ENCODE measurements around the gene LTBP3.

Gene LTBP3

DNA sequence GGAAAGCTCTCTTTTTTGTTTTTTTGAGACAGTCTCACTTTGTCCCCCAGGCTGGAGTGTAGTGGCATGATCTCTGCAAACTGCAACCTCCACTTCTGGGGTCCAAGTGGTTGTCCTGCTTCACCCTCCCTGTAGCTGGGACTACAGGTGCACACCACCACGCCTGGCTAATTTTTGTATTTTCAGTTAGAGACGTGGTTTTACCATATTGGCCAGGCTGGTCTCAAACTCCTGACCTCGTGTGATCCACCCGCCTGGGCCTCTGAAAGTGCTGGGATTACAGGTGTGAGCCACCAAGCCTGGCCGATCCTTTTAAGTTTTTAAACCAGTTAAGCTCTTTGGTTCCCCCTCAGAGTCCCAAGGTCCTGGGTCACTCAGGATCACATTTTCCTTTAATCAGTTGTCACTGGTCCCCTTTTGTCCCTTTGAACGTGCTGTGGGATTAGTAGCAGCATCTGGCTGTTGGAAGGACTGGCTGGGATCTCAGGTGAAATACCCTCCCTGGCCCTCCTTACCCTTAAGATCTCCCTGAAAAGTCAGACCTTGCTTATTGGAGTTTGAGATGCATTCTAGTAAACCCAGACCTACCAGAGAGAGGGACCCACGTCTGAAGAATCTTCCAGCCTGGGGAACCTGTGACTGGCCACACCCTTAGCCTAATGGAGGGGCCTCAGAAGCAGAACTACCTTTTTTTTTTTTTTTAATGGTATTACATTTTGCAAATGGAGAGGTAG is 51.2 kb downstream of the LTBP3 start:
- DNase-seq (ENCODE audit: low read depth), result no peak

DNA sequence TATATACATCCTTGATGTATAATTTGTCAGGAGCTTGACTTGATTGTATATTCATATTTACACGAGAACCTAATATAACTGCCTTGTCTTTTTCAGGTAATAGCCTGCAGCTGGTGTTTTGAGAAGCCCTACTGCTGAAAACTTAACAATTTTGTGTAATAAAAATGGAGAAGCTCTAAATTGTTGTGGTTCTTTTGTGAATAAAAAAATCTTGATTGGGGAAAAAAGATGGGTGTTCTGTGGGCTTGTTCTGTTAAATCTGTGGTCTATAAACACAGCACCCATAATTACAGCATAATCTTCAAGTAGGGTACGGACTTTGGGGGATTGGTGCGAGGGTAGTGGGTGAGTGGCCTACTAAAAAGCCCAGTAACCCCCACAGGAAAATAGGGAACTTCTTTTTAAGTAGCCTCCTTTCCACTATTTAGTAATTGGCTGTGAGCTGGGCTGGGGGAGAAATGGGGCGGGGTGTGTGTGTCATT is 51.8 kb downstream of the LTBP3 start:
- no peak for DNase-seq (ENCODE audit: low read depth)

DNA sequence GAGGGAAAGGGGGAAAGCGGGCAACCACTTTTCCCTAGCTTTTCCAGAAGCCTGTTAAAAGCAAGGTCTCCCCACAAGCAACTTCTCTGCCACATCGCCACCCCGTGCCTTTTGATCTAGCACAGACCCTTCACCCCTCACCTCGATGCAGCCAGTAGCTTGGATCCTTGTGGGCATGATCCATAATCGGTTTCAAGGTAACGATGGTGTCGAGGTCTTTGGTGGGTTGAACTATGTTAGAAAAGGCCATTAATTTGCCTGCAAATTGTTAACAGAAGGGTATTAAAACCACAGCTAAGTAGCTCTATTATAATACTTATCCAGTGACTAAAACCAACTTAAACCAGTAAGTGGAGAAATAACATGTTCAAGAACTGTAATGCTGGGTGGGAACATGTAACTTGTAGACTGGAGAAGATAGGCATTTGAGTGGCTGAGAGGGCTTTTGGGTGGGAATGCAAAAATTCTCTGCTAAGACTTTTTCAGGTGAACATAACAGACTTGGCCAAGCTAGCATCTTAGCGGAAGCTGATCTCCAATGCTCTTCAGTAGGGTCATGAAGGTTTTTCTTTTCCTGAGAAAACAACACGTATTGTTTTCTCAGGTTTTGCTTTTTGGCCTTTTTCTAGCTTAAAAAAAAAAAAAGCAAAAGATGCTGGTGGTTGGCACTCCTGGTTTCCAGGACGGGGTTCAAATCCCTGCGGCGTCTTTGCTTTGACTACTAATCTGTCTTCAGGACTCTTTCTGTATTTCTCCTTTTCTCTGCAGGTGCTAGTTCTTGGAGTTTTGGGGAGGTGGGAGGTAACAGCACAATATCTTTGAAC is 52.5 kb downstream of the LTBP3 start:
- no peak for DNase-seq (ENCODE audit: low read depth)

DNA sequence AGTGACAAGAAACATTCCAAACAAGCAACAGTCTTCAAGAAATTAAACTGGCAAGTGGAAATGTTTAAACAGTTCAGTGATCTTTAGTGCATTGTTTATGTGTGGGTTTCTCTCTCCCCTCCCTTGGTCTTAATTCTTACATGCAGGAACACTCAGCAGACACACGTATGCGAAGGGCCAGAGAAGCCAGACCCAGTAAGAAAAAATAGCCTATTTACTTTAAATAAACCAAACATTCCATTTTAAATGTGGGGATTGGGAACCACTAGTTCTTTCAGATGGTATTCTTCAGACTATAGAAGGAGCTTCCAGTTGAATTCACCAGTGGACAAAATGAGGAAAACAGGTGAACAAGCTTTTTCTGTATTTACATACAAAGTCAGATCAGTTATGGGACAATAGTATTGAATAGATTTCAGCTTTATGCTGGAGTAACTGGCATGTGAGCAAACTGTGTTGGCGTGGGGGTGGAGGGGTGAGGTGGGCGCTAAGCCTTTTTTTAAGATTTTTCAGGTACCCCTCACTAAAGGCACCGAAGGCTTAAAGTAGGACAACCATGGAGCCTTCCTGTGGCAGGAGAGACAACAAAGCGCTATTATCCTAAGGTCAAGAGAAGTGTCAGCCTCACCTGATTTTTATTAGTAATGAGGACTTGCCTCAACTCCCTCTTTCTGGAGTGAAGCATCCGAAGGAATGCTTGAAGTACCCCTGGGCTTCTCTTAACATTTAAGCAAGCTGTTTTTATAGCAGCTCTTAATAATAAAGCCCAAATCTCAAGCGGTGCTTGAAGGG is 53.3 kb downstream of the LTBP3 start:
- no peak for DNase-seq (ENCODE audit: low read depth)

DNA sequence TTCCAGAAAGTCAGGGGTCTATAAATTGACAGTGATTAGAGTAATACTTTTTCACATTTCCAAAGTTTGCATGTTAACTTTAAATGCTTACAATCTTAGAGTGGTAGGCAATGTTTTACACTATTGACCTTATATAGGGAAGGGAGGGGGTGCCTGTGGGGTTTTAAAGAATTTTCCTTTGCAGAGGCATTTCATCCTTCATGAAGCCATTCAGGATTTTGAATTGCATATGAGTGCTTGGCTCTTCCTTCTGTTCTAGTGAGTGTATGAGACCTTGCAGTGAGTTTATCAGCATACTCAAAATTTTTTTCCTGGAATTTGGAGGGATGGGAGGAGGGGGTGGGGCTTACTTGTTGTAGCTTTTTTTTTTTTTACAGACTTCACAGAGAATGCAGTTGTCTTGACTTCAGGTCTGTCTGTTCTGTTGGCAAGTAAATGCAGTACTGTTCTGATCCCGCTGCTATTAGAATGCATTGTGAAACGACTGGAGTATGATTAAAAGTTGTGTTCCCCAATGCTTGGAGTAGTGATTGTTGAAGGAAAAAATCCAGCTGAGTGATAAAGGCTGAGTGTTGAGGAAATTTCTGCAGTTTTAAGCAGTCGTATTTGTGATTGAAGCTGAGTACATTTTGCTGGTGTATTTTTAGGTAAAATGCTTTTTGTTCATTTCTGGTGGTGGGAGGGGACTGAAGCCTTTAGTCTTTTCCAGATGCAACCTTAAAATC is 54.0 kb downstream of the LTBP3 start:
- DNase-seq (ENCODE audit: low read depth), result no peak

DNA sequence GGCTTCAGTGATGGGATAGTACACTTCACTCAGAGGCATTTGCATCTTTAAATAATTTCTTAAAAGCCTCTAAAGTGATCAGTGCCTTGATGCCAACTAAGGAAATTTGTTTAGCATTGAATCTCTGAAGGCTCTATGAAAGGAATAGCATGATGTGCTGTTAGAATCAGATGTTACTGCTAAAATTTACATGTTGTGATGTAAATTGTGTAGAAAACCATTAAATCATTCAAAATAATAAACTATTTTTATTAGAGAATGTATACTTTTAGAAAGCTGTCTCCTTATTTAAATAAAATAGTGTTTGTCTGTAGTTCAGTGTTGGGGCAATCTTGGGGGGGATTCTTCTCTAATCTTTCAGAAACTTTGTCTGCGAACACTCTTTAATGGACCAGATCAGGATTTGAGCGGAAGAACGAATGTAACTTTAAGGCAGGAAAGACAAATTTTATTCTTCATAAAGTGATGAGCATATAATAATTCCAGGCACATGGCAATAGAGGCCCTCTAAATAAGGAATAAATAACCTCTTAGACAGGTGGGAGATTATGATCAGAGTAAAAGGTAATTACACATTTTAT is 54.7 kb downstream of the LTBP3 start:
- DNase-seq (ENCODE audit: low read depth), result no peak

DNA sequence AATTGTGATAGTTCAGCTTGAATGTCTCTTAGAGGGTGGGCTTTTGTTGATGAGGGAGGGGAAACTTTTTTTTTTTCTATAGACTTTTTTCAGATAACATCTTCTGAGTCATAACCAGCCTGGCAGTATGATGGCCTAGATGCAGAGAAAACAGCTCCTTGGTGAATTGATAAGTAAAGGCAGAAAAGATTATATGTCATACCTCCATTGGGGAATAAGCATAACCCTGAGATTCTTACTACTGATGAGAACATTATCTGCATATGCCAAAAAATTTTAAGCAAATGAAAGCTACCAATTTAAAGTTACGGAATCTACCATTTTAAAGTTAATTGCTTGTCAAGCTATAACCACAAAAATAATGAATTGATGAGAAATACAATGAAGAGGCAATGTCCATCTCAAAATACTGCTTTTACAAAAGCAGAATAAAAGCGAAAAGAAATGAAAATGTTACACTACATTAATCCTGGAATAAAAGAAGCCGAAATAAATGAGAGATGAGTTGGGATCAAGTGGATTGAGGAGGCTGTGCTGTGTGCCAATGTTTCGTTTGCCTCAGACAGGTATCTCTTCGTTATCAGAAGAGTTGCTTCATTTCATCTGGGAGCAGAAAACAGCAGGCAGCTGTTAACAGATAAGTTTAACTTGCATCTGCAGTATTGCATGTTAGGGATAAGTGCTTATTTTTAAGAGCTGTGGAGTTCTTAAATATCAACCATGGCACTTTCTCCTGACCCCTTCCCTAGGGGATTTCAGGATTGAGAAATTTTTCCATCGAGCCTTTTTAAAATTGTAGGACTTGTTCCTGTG is 55.4 kb downstream of the LTBP3 start:
- no peak for DNase-seq (ENCODE audit: low read depth)

DNA sequence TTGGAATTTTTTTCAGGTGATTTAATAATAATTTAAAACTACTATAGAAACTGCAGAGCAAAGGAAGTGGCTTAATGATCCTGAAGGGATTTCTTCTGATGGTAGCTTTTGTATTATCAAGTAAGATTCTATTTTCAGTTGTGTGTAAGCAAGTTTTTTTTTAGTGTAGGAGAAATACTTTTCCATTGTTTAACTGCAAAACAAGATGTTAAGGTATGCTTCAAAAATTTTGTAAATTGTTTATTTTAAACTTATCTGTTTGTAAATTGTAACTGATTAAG is 55.9 kb downstream of the LTBP3 start:
- no peak for DNase-seq (ENCODE audit: low read depth)

DNA sequence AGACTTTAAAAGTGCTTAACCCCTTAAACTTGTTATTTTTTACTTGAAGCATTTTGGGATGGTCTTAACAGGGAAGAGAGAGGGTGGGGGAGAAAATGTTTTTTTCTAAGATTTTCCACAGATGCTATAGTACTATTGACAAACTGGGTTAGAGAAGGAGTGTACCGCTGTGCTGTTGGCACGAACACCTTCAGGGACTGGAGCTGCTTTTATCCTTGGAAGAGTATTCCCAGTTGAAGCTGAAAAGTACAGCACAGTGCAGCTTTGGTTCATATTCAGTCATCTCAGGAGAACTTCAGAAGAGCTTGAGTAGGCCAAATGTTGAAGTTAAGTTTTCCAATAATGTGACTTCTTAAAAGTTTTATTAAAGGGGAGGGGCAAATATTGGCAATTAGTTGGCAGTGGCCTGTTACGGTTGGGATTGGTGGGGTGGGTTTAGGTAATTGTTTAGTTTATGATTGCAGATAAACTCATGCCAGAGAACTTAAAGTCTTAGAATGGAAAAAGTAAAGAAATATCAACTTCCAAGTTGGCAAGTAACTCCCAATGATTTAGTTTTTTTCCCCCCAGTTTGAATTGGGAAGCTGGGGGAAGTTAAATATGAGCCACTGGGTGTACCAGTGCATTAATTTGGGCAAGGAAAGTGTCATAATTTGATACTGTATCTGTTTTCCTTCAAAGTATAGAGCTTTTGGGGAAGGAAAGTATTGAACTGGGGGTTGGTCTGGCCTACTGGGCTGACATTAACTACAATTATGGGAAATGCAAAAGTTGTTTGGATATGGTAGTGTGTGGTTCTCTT is 56.5 kb downstream of the LTBP3 start:
- no peak for DNase-seq (ENCODE audit: low read depth)

DNA sequence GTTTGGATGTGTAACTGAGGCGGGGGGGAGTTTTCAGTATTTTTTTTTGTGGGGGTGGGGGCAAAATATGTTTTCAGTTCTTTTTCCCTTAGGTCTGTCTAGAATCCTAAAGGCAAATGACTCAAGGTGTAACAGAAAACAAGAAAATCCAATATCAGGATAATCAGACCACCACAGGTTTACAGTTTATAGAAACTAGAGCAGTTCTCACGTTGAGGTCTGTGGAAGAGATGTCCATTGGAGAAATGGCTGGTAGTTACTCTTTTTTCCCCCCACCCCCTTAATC is 57.0 kb downstream of the LTBP3 start:
- no peak for DNase-seq (ENCODE audit: low read depth)

DNA sequence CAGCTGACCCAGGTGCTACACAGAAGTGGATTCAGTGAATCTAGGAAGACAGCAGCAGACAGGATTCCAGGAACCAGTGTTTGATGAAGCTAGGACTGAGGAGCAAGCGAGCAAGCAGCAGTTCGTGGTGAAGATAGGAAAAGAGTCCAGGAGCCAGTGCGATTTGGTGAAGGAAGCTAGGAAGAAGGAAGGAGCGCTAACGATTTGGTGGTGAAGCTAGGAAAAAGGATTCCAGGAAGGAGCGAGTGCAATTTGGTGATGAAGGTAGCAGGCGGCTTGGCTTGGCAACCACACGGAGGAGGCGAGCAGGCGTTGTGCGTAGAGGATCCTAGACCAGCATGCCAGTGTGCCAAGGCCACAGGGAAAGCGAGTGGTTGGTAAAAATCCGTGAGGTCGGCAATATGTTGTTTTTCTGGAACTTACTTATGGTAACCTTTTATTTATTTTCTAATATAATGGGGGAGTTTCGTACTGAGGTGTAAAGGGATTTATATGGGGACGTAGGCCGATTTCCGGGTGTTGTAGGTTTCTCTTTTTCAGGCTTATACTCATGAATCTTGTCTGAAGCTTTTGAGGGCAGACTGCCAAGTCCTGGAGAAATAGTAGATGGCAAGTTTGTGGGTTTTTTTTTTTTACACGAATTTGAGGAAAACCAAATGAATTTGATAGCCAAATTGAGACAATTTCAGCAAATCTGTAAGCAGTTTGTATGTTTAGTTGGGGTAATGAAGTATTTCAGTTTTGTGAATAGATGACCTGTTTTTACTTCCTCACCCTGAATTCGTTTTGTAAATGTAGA is 57.6 kb downstream of the LTBP3 start:
- DNase-seq (ENCODE audit: low read depth), result no peak

DNA sequence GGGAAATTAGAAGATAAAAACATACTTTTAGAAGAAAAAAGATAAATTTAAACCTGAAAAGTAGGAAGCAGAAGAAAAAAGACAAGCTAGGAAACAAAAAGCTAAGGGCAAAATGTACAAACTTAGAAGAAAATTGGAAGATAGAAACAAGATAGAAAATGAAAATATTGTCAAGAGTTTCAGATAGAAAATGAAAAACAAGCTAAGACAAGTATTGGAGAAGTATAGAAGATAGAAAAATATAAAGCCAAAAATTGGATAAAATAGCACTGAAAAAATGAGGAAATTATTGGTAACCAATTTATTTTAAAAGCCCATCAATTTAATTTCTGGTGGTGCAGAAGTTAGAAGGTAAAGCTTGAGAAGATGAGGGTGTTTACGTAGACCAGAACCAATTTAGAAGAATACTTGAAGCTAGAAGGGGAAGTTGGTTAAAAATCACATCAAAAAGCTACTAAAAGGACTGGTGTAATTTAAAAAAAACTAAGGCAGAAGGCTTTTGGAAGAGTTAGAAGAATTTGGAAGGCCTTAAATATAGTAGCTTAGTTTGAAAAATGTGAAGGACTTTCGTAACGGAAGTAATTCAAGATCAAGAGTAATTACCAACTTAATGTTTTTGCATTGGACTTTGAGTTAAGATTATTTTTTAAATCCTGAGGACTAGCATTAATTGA is 58.3 kb downstream of the LTBP3 start:
- no peak for DNase-seq (ENCODE audit: low read depth)

DNA sequence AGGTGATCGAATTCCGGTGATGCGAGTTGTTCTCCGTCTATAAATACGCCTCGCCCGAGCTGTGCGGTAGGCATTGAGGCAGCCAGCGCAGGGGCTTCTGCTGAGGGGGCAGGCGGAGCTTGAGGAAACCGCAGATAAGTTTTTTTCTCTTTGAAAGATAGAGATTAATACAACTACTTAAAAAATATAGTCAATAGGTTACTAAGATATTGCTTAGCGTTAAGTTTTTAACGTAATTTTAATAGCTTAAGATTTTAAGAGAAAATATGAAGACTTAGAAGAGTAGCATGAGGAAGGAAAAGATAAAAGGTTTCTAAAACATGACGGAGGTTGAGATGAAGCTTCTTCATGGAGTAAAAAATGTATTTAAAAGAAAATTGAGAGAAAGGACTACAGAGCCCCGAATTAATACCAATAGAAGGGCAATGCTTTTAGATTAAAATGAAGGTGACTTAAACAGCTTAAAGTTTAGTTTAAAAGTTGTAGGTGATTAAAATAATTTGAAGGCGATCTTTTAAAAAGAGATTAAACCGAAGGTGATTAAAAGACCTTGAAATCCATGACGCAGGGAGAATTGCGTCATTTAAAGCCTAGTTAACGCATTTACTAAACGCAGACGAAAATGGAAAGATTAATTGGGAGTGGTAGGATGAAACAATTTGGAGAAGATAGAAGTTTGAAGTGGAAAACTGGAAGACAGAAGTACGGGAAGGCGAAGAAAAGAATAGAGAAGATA is 59.0 kb downstream of the LTBP3 start, which contains the start of gene MALAT1:
TSS of gene MALAT1 (plus strand) at position 69 of the 736 bp plus-strand sequence.
- DNase-seq (ENCODE audit: low read depth), result peak; percentile 93

DNA sequence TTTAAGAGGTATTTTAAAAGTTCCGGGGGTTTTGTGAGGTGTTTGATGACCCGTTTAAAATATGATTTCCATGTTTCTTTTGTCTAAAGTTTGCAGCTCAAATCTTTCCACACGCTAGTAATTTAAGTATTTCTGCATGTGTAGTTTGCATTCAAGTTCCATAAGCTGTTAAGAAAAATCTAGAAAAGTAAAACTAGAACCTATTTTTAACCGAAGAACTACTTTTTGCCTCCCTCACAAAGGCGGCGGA is 59.5 kb downstream of the LTBP3 start:
- DNase-seq (ENCODE audit: low read depth), result no peak

DNA sequence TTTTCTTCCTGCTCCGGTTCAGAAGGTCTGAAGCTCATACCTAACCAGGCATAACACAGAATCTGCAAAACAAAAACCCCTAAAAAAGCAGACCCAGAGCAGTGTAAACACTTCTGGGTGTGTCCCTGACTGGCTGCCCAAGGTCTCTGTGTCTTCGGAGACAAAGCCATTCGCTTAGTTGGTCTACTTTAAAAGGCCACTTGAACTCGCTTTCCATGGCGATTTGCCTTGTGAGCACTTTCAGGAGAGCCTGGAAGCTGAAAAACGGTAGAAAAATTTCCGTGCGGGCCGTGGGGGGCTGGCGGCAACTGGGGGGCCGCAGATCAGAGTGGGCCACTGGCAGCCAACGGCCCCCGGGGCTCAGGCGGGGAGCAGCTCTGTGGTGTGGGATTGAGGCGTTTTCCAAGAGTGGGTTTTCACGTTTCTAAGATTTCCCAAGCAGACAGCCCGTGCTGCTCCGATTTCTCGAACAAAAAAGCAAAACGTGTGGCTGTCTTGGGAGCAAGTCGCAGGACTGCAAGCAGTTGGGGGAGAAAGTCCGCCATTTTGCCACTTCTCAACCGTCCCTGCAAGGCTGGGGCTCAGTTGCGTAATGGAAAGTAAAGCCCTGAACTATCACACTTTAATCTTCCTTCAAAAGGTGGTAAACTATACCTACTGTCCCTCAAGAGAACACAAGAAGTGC is 60.0 kb downstream of the LTBP3 start:
- DNase-seq (ENCODE audit: low read depth), result peak; percentile 46

DNA sequence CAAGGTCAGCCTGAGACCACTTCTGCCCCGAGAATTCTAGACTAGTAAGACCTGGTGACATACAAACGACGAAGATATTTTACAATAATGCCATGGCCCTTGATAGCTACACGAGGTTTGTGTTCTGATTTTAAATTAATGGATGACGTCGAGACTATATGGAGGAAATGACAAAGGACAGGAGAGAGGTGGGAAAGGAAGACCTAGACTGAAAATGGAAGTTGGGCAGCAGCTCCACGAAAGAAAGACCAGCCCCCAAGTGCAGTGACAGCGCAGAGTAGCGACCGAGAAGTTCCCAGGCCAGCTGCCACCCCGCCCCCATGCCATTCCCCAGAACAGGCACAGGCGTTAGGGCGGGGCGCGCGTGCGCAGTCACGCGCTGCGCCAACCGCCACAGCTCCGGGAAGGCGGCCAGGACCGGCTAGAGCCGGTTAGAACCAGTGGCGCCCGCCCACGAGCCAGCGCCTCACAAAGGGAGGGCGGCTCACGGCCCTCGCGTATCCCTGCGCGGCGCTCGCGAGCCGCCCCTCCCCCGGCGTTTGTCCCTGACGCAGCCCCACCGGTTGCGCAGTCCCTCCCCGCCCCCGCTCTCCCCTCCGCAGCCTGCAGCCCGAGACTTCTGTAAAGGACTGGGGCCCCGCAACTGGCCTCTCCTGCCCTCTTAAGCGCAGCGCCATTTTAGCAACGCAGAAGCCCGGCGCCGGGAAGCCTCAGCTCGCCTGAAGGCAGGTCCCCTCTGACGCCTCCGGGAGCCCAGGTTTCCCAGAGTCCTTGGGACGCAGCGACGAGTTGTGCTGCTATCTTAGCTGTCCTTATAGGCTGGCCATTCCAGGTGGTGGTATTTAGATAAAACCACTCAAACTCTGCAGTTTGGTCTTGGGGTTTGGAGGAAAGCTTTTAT is 60.8 kb downstream of the LTBP3 start:
- DNase-seq (ENCODE audit: low read depth), result peak; percentile 95
